Measurements from ENCODE around the gene COL26A1.
"Not testable (repeated sequence)": the region's sequence is repeated elsewhere in the genome, so short reads cannot be mapped to it uniquely, and the experiment has no call there.

DNA sequence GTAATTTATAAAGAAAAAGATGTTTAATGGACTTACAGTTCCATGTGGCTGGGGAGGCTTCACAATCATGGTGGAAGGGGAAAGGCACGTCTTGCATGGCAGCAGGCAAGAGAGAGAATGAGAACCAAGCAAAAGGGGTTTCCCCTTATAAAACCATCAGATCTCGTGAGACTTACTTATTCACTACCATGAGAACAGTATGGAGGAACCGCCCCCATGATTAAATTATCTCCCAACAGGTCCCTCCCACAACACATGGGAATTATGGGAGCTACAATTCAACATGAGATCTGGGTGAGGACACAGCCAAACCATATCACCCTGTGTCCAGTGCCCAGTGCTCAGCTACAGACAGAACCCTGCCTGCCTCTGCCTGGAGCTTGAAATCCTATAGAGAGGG is 197.3 kb downstream of the COL26A1 start:
- not testable (repeated sequence) for TF ChIP-seq EZH2 (IDR thresholded peaks at IDR 0.05; ENCODE audit: borderline replicate concordance, low read depth, low read length, poor library complexity, severe bottlenecking)
- TF ChIP-seq, protein P1, sequence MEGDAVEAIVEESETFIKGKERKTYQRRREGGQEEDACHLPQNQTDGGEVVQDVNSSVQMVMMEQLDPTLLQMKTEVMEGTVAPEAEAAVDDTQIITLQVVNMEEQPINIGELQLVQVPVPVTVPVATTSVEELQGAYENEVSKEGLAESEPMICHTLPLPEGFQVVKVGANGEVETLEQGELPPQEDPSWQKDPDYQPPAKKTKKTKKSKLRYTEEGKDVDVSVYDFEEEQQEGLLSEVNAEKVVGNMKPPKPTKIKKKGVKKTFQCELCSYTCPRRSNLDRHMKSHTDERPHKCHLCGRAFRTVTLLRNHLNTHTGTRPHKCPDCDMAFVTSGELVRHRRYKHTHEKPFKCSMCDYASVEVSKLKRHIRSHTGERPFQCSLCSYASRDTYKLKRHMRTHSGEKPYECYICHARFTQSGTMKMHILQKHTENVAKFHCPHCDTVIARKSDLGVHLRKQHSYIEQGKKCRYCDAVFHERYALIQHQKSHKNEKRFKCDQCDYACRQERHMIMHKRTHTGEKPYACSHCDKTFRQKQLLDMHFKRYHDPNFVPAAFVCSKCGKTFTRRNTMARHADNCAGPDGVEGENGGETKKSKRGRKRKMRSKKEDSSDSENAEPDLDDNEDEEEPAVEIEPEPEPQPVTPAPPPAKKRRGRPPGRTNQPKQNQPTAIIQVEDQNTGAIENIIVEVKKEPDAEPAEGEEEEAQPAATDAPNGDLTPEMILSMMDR (conservative IDR thresholded peaks at IDR 0.05; ENCODE audit: low read depth, low read length), result not testable (repeated sequence)

All from A673 (cell line).